ENCODE results near the gene ATR.
"Not testable (repeated sequence)": the region's sequence is repeated elsewhere in the genome, so short reads cannot be mapped to it uniquely, and the experiment has no call there.

Gene ATR

GRCh38 chr3:142595141-142595540 is 16.6 kb upstream of the ATR start:
- DNase-seq (ENCODE audit: low spot score): no peak

GRCh38 chr3:142592268-142592667 is 13.7 kb upstream of the ATR start:
- not testable (repeated sequence) for DNase-seq (ENCODE audit: low spot score)

DNA sequence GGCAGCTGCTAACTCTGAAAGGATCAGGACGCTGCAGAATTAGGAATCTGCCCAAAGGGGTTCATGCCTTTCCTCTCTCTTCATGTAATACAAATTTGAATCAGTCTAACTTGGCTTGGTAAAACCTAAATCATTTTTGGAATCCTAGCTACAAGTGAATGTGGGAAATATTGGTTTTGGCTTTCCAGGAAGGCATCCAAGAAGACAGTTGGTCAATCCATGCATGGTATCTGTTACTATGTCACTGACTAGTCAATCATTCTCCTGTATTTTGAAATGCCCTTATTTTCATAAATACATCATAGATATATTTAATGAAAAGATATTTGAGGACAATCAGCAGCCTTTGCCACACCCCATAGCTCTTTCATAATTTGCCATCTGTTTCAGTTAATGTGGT is 10.2 kb upstream of the ATR start:
- no peak for DNase-seq (ENCODE audit: low spot score)

DNA sequence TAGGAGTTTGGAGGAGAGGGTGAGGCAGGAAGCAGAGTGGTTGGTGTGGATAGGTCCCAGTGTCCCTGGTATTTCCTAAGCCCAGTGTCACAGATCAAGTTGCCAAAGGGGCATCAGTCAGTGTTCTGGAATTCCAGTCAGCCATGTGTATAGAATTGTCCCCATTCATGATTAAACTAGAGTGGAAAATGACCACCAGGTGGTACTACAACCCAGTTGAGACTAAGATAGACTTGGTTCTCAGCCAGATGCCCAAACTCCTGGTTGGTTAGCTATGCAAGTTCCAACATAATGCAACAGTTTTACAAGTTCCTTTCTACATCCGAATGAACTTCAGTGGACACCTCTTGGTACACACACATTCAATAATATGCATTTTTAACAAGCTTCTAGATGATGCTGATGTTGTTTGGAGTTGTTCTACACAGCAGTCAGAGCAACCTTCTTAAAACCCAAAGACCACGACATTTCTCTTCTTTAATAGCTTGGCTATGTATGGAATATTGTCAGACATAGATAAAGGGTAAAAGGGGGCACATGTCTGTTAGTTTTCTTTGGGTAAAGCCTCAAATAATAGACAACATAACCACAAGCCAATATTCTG is 8.4 kb upstream of the ATR start:
- peak; percentile 84 for DNase-seq (ENCODE audit: low spot score)

- DNase-seq (ENCODE audit: low spot score): not testable (repeated sequence)
Observed at GRCh38 chr3:142581070-142581469, 2.5 kb upstream of the ATR start.

DNA sequence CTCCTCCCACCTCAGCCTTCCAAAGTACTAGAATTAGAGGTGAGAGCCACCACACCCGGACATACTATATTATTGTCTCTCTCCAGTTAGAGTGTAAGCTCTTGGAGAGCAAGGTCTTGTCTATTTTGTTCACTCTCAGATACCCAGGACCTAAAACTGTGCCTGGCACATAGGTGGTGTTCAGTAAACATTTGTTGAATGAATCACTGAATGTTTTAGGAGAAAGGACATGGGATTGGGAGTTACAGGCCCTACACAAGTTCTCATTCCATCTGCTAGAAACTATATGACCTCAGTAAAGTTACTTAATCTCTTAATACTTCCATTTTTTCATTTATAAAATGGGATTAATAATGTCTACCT is 1.5 kb upstream of the ATR start:
- no peak for DNase-seq (ENCODE audit: low spot score)

- no peak for DNase-seq (ENCODE audit: low spot score)
Observed at GRCh38 chr3:142577696-142578328, 721 bp downstream of the ATR start.

DNA sequence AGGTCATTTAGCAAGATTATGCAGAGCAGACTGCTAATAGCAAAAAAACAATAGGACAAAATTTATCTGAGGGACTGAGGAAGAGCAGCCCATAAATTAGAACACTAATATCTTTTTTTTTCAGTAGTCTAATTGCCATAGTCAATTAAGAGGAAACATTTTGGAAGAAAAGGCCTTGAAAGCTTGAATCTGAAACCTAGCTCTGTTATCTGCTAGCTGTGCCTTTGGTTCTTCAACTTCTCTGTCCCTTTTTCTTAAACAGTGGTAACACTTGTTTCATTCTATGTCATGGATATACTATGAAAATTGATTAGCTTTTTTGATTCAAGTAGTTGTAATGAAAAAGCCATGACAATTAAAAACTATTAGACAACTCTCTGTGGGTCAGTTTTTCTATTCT is 1.7 kb downstream of the ATR start:
- DNase-seq (ENCODE audit: low spot score): no peak

DNA sequence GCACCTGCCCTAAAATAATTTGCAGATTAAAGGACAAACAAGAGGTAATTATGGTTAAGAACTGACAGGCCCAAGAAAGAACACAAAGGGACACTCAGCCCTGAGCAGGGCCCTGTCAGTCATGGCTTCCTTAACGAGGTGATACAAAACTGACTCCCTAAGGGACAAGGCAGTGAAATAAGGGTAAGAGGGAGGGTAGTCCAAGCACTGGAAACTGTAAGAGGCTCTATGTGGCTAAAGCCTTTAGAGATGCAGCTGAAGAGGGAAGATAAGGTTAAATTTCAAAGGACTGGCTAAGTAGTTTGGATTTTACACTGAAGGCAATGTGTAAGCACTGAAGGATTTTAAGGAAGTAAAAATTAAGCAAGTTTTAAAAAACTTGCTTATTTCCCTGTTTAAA is 3.9 kb downstream of the ATR start:
- DNase-seq (ENCODE audit: low spot score): no peak

GRCh38 chr3:142574223-142574622 is 4.3 kb downstream of the ATR start:
- DNase-seq (ENCODE audit: low spot score): not testable (repeated sequence)

GRCh38 chr3:142569422-142569821 is 9.1 kb downstream of the ATR start:
- DNase-seq (ENCODE audit: low spot score): not testable (repeated sequence)

DNA sequence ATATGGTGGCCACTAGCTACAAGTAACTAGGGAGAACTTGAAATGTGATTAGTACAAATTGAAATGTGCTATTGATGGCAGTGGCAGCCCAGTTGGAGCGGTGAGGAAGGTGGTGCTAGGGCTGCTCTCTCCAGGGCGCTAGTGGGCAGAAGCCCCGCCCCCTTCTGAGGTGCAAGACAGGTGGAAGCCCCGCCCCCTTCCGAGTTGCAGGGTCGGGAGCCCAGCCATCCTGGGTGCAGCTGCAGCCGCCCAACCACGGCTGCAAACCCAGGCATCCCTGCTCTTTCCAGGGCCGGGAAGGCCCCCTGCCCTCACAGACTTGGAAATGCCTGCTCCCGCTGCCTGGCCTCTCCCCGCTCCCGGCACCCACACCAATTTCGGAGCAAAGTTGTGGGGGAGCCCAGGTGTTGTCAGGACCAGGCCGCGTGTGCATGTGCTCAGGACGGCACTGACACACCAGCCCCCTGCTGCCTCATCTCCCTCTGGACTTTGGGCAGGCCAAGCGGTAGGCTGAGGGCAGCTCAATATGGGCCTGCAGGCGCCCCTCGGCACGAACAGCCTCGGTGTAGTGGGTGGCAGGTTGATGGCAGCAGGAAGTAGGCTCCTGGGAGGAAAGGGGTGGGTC is 10.0 kb downstream of the ATR start:
- no peak for DNase-seq (ENCODE audit: low spot score)

DNA sequence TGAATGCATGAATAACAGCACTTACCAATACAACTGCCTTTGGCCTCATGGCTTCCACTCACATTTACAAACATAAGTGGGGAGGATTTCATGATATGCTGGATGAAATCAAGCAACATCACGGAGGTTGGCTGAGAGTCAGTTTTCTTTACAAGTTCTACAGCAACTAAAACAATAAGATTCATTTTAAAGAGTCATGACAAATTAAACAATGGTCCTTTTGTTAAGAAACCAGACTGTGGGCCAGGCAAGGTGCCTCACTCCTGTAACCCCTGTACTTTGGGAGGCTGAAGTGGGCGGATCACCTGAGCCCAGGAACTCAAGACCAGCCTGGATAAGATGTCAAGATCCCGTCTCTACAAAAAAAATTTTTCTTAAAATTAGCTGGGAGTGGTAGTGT is 12.4 kb downstream of the ATR start:
- DNase-seq (ENCODE audit: low spot score): no peak

- DNase-seq (ENCODE audit: low spot score): no peak
Observed at GRCh38 chr3:142563496-142563997, 15.0 kb downstream of the ATR start.

DNA sequence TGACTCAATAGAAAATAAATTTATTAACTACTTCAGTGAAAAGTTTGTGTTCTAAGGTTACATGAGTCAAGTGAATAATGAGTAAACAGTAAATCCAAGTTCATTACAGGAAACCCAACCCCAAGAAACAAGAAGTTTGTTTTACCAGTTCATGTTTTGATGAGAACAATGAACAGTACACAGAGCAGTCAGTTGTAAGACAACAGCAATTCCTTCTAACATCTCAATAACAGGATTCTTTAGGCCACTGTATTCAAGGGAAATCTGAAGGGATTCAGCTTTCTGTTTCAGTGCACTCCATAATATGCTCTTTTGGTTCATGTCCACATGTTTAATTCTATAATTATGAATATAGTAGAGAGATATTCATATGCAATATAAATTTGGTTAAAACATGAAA is 18.4 kb downstream of the ATR start:
- DNase-seq (ENCODE audit: low spot score): peak; percentile 5

GRCh38 chr3:142553741-142554140 is 24.8 kb downstream of the ATR start:
- DNase-seq (ENCODE audit: low spot score): no peak

GRCh38 chr3:142552579-142552978 is 26.0 kb downstream of the ATR start:
- DNase-seq (ENCODE audit: low spot score): not testable (repeated sequence)

GRCh38 chr3:142549986-142550385 is 28.5 kb downstream of the ATR start:
- no peak for DNase-seq (ENCODE audit: low spot score)

GRCh38 chr3:142543307-142543706 is 35.2 kb downstream of the ATR start:
- no peak for DNase-seq (ENCODE audit: low spot score)

DNA sequence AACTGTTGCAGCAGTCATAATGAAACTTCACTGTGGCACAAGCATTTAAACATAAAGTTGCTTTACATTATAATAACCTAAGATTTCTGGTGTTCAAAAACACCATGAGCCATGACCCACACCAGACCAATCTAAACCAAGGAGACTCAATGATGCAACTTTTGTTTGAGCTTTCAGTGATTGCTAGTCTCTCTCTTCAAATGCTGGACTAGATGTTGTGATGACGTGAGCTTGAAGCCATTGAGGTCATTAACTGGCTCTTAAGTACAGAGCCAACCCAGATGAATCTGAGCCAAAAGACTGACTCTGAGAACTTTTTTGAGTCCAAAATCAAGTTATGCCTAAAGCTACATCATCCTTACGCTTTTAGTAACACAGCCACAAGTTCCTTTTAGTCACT is 36.5 kb downstream of the ATR start:
- no peak for DNase-seq (ENCODE audit: low spot score)

DNA sequence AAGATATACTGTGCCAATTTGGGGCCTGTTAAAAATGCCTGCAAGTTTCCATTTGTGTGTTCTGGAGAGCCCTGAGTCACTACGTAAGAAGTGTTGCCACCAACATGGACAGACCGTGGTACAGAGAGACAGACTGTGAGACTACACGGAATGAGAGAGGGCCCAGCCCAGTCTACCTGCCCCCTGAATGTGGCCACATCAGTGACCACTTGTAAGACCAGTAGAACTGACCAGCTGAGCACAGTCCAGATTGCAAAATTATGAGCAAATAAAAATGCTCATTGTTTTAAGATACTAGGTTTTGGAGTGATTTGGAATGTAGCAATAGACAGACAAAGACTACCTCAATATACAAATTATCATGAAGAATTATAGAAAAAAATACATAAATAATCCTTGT is 42.0 kb downstream of the ATR start:
- no peak for DNase-seq (ENCODE audit: low spot score)

DNA sequence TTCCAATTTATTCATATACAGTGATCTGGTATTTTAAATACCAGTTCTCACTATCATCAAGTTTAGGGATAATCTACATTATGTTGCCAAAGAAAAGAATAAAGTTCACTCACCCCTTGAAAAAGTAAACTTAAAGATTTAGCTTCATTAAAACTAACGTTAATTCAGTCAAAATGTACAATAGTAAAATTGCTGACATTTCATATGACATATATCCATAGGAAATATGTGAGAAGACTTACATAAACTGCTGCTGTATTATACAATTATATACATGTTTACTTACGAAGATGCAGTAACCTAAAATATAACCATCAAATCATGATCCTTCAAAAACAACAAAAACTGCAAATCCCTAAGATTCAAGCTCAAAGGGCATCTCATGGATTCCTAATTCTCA is 44.0 kb downstream of the ATR start:
- DNase-seq (ENCODE audit: low spot score): no peak

DNA sequence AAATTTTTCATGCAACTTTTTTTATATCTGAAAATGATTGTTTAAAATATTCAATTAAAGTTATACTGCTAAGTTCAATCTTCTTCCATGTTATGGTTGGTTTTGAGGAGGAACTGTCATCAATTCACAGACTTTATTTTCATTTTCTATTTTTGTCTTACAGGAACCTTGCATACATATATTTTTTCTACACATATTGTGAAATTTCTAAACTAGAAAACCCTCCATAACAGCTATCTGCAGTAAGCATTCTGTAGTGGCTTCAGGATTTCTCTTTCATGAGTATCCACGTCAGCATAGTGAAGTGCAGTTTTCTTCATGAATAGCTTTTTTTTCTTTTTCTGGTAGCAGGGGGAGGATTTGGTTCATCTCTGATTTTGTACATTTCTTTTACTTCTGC is 48.2 kb downstream of the ATR start:
- no peak for DNase-seq (ENCODE audit: low spot score)

Data from pons (tissue), 1 donor.